Thyroid gland (tissue), 4 donors: Measurements from ENCODE around the gene BCAT1.

Experiments
- CTCF ChIP-seq, 6 experiments: fragments of 200-600 bp in 3 of 6; fragments of 450-650 bp in 3 of 6; sonication (generic) in 3 of 6; IDR thresholded peaks; one replicate each; pipeline ENCODE4 v1.5.1; 2016 to 2019; ENCODE audit warnings: antibody characterized with exemption in 6 of 6, mild to moderate bottlenecking in 2 of 6, inconsistent platforms in 1 of 6, moderate library complexity in 1 of 6
- POLR2A ChIP-seq, 2 donors: fragments of 450-650 bp; IDR thresholded peaks; one replicate each; pipeline ENCODE4 v1.6.1; 2017; ENCODE audit warnings: antibody characterized with exemption in 2 of 2, mild to moderate bottlenecking in 2 of 2, moderate library complexity in 1 of 2

GRCh38 chr12:24788886-24789285 lies 160.0 kb downstream of the BCAT1 start:
- TF ChIP-seq CTCF (IDR thresholded peaks at IDR 0.05), result no peak
- TF ChIP-seq POLR2A (IDR thresholded peaks at IDR 0.05), result no peak
